GM06990 (cell line): ENCODE data around the gene TCTN2.

Experiments
- DNase-seq: peaks from one replicate; pipeline ENCODE4 v3.0.0-alpha.2; 2011; ENCODE audit not compliant: insufficient read length; ENCODE audit errors: extremely low read depth
- H3K27me3 ChIP-seq: replicated peaks from 2 replicates; pipeline ENCODE4 v1.6.0; 2011; ENCODE audit warnings: low read length; ENCODE audit not compliant: control insufficient read depth, insufficient read depth
- H3K36me3 ChIP-seq: 2 replicates; pipeline ENCODE4 v1.5.1; 2011; ENCODE audit warnings: low read length; ENCODE audit not compliant: control insufficient read depth, insufficient read depth
- H3K4me3 ChIP-seq: replicated peaks from 2 replicates; pipeline ENCODE4 v1.5.1; 2011; ENCODE audit warnings: low read depth, mild to moderate bottlenecking, control low read depth, low read length
- CTCF ChIP-seq: IDR thresholded peaks from 2 replicates; pipeline ENCODE4 v1.5.1; 2011; ENCODE audit warnings: low read length, control low read depth, mild to moderate bottlenecking, inconsistent platforms; ENCODE audit not compliant: insufficient read depth, poor library complexity, severe bottlenecking

The TCTN2 gene

GRCh38 chr12:123676616-123677320, 5.9 kb downstream of the TCTN2 start:
- TF ChIP-seq CTCF, result no peak
- H3K36me3 ChIP-seq, result no peaks in the 10 kb centered on the region; the same call in 1 of the 2 replicates
- no peak overlapping the region for H3K4me3 ChIP-seq
- no peaks in the 10 kb centered on the region for H3K27me3 ChIP-seq
- no peak for DNase-seq

- no peak for TF ChIP-seq CTCF
- H3K4me3 ChIP-seq, result no peak overlapping the region
- H3K36me3 ChIP-seq, result no peaks in the 10 kb centered on the region; the same call in 1 of the 2 replicates
- no peak for DNase-seq
- no peaks in the 10 kb centered on the region for H3K27me3 ChIP-seq
These were observed 8.1 kb downstream of the TCTN2 start for GRCh38 chr12:123678981-123679380.

- Histone ChIP-seq H3K27me3 (no peaks in the 10 kb centered on the region), H3K4me3 (no peak overlapping the region), H3K36me3 (no peaks in the 10 kb centered on the region; the same call in 1 of the 2 replicates)
- DNase-seq, result peak; percentile 38
- no peak for TF ChIP-seq CTCF
These were observed 10.7 kb downstream of the TCTN2 start for GRCh38 chr12:123681605-123682004.

GRCh38 chr12:123683964-123684363, 13.1 kb downstream of the TCTN2 start:
- no peak for TF ChIP-seq CTCF
- no peak overlapping the region for H3K4me3 ChIP-seq
- H3K36me3 ChIP-seq, result no peaks in the 10 kb centered on the region
- H3K27me3 ChIP-seq, result no peaks in the 10 kb centered on the region
- DNase-seq, result no peak

- no peaks in the 10 kb centered on the region for H3K27me3 ChIP-seq
- DNase-seq, result no peak
- no peak for TF ChIP-seq CTCF
- H3K4me3 ChIP-seq, result no peak overlapping the region
- H3K36me3 ChIP-seq, result no peaks in the 10 kb centered on the region
These were observed 15.8 kb downstream of the TCTN2 start for GRCh38 chr12:123686636-123687190.
